H1 (cell line): Measurements from ENCODE around the gene MOB3B. TPM values are rescaled to one million over a fixed set of nuclear protein-coding genes. Genes with fewer than 3 reads are reported as not detected.

Experiments used
- CTCF ChIA-PET: fragments of 300-600 bp; sonication (Branson Sonifier 250); formaldehyde crosslinking; loops from one replicate; lab custom pipeline; 2021; ENCODE audit not compliant: partially characterized antibody; lab: Charles Lee
- POLR2A ChIA-PET: fragments of 300-600 bp; sonication (Branson Sonifier 250); formaldehyde crosslinking; loops from one replicate; lab custom pipeline; 2021; ENCODE audit warnings: inconsistent platforms; ENCODE audit not compliant: partially characterized antibody; lab: Charles Lee
- DNase-seq, 2 experiments: peaks; one replicate each; pipeline versions ENCODE4 v3.0.0 to v3.0.0-alpha.2; 2010 to 2022; ENCODE audit warnings: low spot score in 2 of 2, low read depth in 1 of 2, mixed read lengths in 1 of 2
- FAIRE-seq: peaks from 2 replicates; lab custom pipeline; 2011; peaks lifted over from hg19 to GRCh38; lab: Jason Lieb, UNC
- H2AFZ ChIP-seq: 2 replicates; pipeline ENCODE4 v1.8.1; 2012; ENCODE audit warnings: low read length, inconsistent platforms
- H2AK5ac ChIP-seq: 2 replicates; pipeline ENCODE4 v1.6.1; 2013; ENCODE audit warnings: low read depth, low read length
- H2BK120ac ChIP-seq: replicated peaks from 2 replicates; pipeline ENCODE3; 2013; ENCODE audit warnings: low read depth, low read length, inconsistent platforms
- H2BK12ac ChIP-seq: 2 replicates; pipeline ENCODE4 v1.6.1; 2013; ENCODE audit warnings: low read depth, low read length
- H2BK15ac ChIP-seq: 2 replicates; pipeline ENCODE4 v1.6.1; 2013; ENCODE audit warnings: low read length
- H2BK20ac ChIP-seq: 2 replicates; pipeline ENCODE4 v1.6.1; 2013; ENCODE audit warnings: low read length
- H2BK5ac ChIP-seq: 2 replicates; pipeline ENCODE4 v1.6.1; 2013; ENCODE audit warnings: low read depth, low read length
- H3K14ac ChIP-seq: 2 replicates; pipeline ENCODE4 v1.6.1; 2013; ENCODE audit warnings: inconsistent platforms; ENCODE audit not compliant: insufficient read length
- H3K18ac ChIP-seq: 2 replicates; pipeline ENCODE4 v1.6.1; 2013; ENCODE audit warnings: low read length; ENCODE audit errors: extremely low read depth
- H3K23ac ChIP-seq: 2 replicates; pipeline ENCODE4 v1.6.1; 2013; ENCODE audit warnings: inconsistent platforms; ENCODE audit not compliant: insufficient read length
- H3K23me2 ChIP-seq: 2 replicates; pipeline ENCODE4 v1.6.1; 2013; ENCODE audit warnings: low read depth, low read length
- H3K27ac ChIP-seq: 2 replicates; pipeline ENCODE4 v1.6.1; 2011; ENCODE audit warnings: low read depth, low read length, inconsistent platforms
- H3K27me3 ChIP-seq, 4 experiments: replicated peaks in 1 of 4; 1 replicate in 1 of 4; 2 replicates in 3 of 4; pipeline versions ENCODE4 v1.6.1 to v1.8.1; 2011 to 2013; ENCODE audit warnings: low read length in 3 of 4, mild to moderate bottlenecking in 3 of 4, inconsistent platforms in 2 of 4, mixed read lengths in 2 of 4, moderate library complexity in 1 of 4; ENCODE audit not compliant: control insufficient read depth in 3 of 4, insufficient read depth in 3 of 4; ENCODE audit errors: extremely low read depth in 1 of 4
- H3K36me3 ChIP-seq, 4 experiments: 2 replicates each; pipeline versions ENCODE4 v1.6.1 to v1.8.1; 2011 to 2013; ENCODE audit warnings: mild to moderate bottlenecking in 4 of 4, low read length in 3 of 4, moderate library complexity in 2 of 4, control low read depth in 1 of 4, inconsistent platforms in 1 of 4; ENCODE audit not compliant: insufficient read depth in 4 of 4, control insufficient read depth in 2 of 4
- H3K4ac ChIP-seq: replicated peaks from 2 replicates; pipeline ENCODE3; 2013; ENCODE audit warnings: low read length, low read depth, mixed read lengths, inconsistent platforms; ENCODE audit not compliant: insufficient read length
- H3K4me1 ChIP-seq, 4 experiments: replicated peaks in 1 of 4; 1 replicate in 1 of 4; 2 replicates in 3 of 4; pipeline versions ENCODE4 v1.6.1 to v1.8.1; 2011 to 2013; ENCODE audit warnings: low read length in 3 of 4, inconsistent platforms in 2 of 4, mixed read lengths in 1 of 4; ENCODE audit not compliant: insufficient read depth in 4 of 4, control insufficient read depth in 3 of 4
- H3K4me2 ChIP-seq, 2 experiments: 2 replicates each; pipeline versions ENCODE4 v1.6.1 to v1.8.1; 2011 to 2013; ENCODE audit warnings: low read depth in 2 of 2, low read length in 2 of 2, control low read depth in 1 of 2, inconsistent platforms in 1 of 2, mild to moderate bottlenecking in 1 of 2; ENCODE audit not compliant: insufficient read depth in 1 of 2
- H3K4me3 ChIP-seq, 4 experiments: fragments of 200-600, 300-600 bp in 1 of 4; sonication (generic), shearing (Covaris generic), sonication (Bioruptor Twin) in 1 of 4; 2 replicates each; pipeline versions ENCODE4 v1.5.1 to v1.8.1; 2011 to 2016; ENCODE audit warnings: low read length in 4 of 4, low read depth in 3 of 4, control low read depth in 2 of 4, inconsistent platforms in 2 of 4, mild to moderate bottlenecking in 2 of 4, mixed read lengths in 1 of 4, moderate library complexity in 1 of 4; ENCODE audit not compliant: insufficient read depth in 2 of 4; ENCODE audit errors: extremely low read depth in 1 of 4
- H3K56ac ChIP-seq: replicated peaks from 2 replicates; pipeline ENCODE3; 2013; ENCODE audit warnings: low read depth, mild to moderate bottlenecking, mixed read lengths, low read length, inconsistent platforms; ENCODE audit not compliant: insufficient read length
- H3K79me1 ChIP-seq: 2 replicates; pipeline ENCODE4 v1.6.1; 2013; ENCODE audit warnings: low read depth, low read length, control low read depth
- H3K79me2 ChIP-seq, 2 experiments: 2 replicates each; pipeline versions ENCODE4 v1.6.1 to v1.8.1; 2012 to 2013; ENCODE audit warnings: low read length in 2 of 2, mild to moderate bottlenecking in 2 of 2, inconsistent platforms in 1 of 2; ENCODE audit not compliant: insufficient read depth in 2 of 2, control insufficient read depth in 1 of 2
- H3K9ac ChIP-seq, 4 experiments: replicated peaks in 1 of 4; 1 replicate in 1 of 4; 2 replicates in 3 of 4; pipeline versions ENCODE4 v1.6.1 to v1.8.1; 2011 to 2013; ENCODE audit warnings: low read depth in 3 of 4, low read length in 3 of 4, control low read depth in 2 of 4, mild to moderate bottlenecking in 2 of 4, moderate library complexity in 2 of 4, inconsistent platforms in 1 of 4; ENCODE audit errors: extremely low read depth in 1 of 4
- H3K9me3 ChIP-seq, 2 experiments: 2 replicates each; pipeline versions ENCODE4 v1.6.1 to v1.8.1; 2012 to 2013; ENCODE audit warnings: mild to moderate bottlenecking in 2 of 2, moderate library complexity in 2 of 2, control low read depth in 1 of 2, inconsistent platforms in 1 of 2, low read depth in 1 of 2, low read length in 1 of 2, mixed read lengths in 1 of 2; ENCODE audit not compliant: insufficient read depth in 2 of 2
- H4K20me1 ChIP-seq, 2 experiments: replicated peaks in 1 of 2; 2 replicates each; pipeline versions ENCODE3 to v1.8.1; 2011 to 2013; ENCODE audit warnings: inconsistent platforms in 2 of 2, low read length in 2 of 2, mild to moderate bottlenecking in 1 of 2; ENCODE audit not compliant: insufficient read depth in 2 of 2, control insufficient read depth in 1 of 2
- H4K5ac ChIP-seq: 2 replicates; pipeline ENCODE4 v1.6.1; 2013; ENCODE audit warnings: low read length, low read depth, mixed read lengths, inconsistent platforms; ENCODE audit not compliant: insufficient read length
- H4K8ac ChIP-seq: 2 replicates; pipeline ENCODE4 v1.8.0; 2013; ENCODE audit warnings: mild to moderate bottlenecking, moderate library complexity, low read length, inconsistent platforms; ENCODE audit not compliant: insufficient read depth; ENCODE audit errors: extremely low read depth
- H4K91ac ChIP-seq: replicated peaks from 2 replicates; pipeline ENCODE3; 2013; ENCODE audit warnings: low read length, mixed read lengths, inconsistent platforms; ENCODE audit not compliant: insufficient read length
- BACH1 ChIP-seq: IDR thresholded peaks from 2 replicates; pipeline ENCODE4 v1.6.1; 2012; ENCODE audit warnings: low read length, improper control_type of control experiment
- CTBP2 ChIP-seq: IDR thresholded peaks from 2 replicates; pipeline ENCODE4 v1.7.0; 2011; ENCODE audit warnings: borderline replicate concordance, mild to moderate bottlenecking, moderate library complexity, mixed read lengths, low read length; ENCODE audit not compliant: insufficient read depth, insufficient read length
- FOSL1 ChIP-seq: IDR thresholded peaks from 2 replicates; pipeline ENCODE4 v1.6.1; 2011; ENCODE audit warnings: mild to moderate bottlenecking, low read depth, low read length, moderate library complexity; ENCODE audit not compliant: insufficient read depth
- MAX ChIP-seq: IDR thresholded peaks from 2 replicates; pipeline ENCODE4 v1.6.1; 2012; ENCODE audit warnings: inconsistent platforms
- NANOG ChIP-seq: IDR thresholded peaks from 2 replicates; pipeline ENCODE4 v1.6.1; 2011; ENCODE audit warnings: low read length, low read depth, mild to moderate bottlenecking, inconsistent platforms; ENCODE audit not compliant: insufficient read depth, poor library complexity, severe bottlenecking
- NRF1 ChIP-seq: IDR thresholded peaks from 2 replicates; pipeline ENCODE4 v1.6.1; 2011; ENCODE audit warnings: mild to moderate bottlenecking, low read depth, low read length, improper control_type of control experiment
- RFX5 ChIP-seq: IDR thresholded peaks from 2 replicates; pipeline ENCODE4 v1.6.1; 2011; ENCODE audit warnings: low read depth, low read length, improper control_type of control experiment, borderline replicate concordance
- RNF2 ChIP-seq: fragments of 200-900, 300-1000 bp; sonication (generic); IDR thresholded peaks from 2 replicates; pipeline ENCODE4 v1.7.1; 2016; ENCODE audit warnings: borderline replicate concordance, low read depth, mild to moderate bottlenecking, antibody characterized with exemption, low read length; ENCODE audit not compliant: poor library complexity, severe bottlenecking; ENCODE audit errors: missing control alignments
- SP4 ChIP-seq: IDR thresholded peaks from 2 replicates; pipeline ENCODE4 v1.6.1; 2012; ENCODE audit warnings: low read length, inconsistent platforms
- SRF ChIP-seq: IDR thresholded peaks from 2 replicates; pipeline ENCODE4 v1.6.1; 2011; ENCODE audit warnings: mild to moderate bottlenecking, low read depth, low read length, moderate library complexity
- WGBS, 2 experiments: shearing (Covaris generic) in 1 of 2; methylation state at CpG; one replicate each; pipeline versions ENCODE4 v1.1.6 to v1.1.7; 2013 to 2015; ENCODE audit warnings: low lambda C conversion rate in 2 of 2, mixed read lengths in 2 of 2, inconsistent platforms in 1 of 2, low coverage in 1 of 2, missing lambda C conversion rate in 1 of 2; ENCODE audit not compliant: insufficient replicate concordance in 2 of 2, insufficient coverage in 1 of 2, insufficient read length in 1 of 2; ENCODE audit errors: extremely low coverage in 1 of 2, missing lambda C conversion rate in 1 of 2; 5-methylcytosine and 5-hydroxymethylcytosine counted together
- polyA plus RNA-seq, 7 experiments: library from polyadenylated mRNA; depleted of rRNA in 3 of 7; stranded (reverse) in 5 of 7; unstranded in 2 of 7; fragments of >200 nt in 5 of 7; fragments of 200-250 nt in 2 of 7; gene quantifications; 1 replicate in 5 of 7; 2 replicates in 1 of 7; 4 replicates in 1 of 7; pipeline versions ENCODE4 v1.2.1 to v1.2.3, GENCODE V29; 2011 to 2013; ENCODE audit warnings: missing spikeins in 2 of 7, mixed read lengths in 2 of 7
- total RNA-seq: library from RNA; stranded (reverse); fragmentation: NEBNext Ultra II Directional; extraction: Animal tissue kit (Norgen Biotek cat#: 25700); gene quantifications from 2 replicates; pipeline ENCODE4 v1.2.1, GENCODE V29; 2021

The MOB3B gene
- total and polyA plus RNA-seq, 2 of the 8 experiments (the other 6 are each of a cell fraction or from before 2014, with no cell fraction given), result 12.7 to 16.1 TPM

- Histone ChIP-seq H4K8ac (no peak overlapping the region), H2BK120ac (no peak overlapping the region), H4K91ac (no peak overlapping the region), H2BK5ac (no peak overlapping the region), H3K27ac (no peak overlapping the region), H3K9me3 (peaks cover 0 to 8% of the 10 kb centered on the region in 2 experiments; a peak in 1 of 4 replicates), H3K4ac (no peak overlapping the region), H3K4me3 (no peak overlapping the region), H3K23me2 (no peaks in the 10 kb centered on the region), H3K27me3 (no peaks in the 10 kb centered on the region), H3K4me1 (peaks cover 2 to 12% (median 8%) of the 10 kb centered on the region in 4 experiments; a peak in 5 of 7 replicates), H3K9ac (no peak overlapping the region), H4K5ac (no peak overlapping the region), H3K36me3 (0 out of 8 replicates have a peak, but pooled peaks cover 0 to 3% (median 0%) of the 10 kb centered on the region in 4 experiments), H3K18ac (no peak overlapping the region), H3K56ac (no peak overlapping the region), H3K23ac (no peak overlapping the region), H2AK5ac (no peak overlapping the region), H3K79me1 (no peaks in the 10 kb centered on the region), H4K20me1 (no peaks in the 10 kb centered on the region), H2BK20ac (no peak overlapping the region; the same call in 1 of the 2 replicates), H3K14ac (no peak overlapping the region), H2AFZ (no peak overlapping the region), H2BK15ac (no peak overlapping the region), H2BK12ac (no peak overlapping the region), H3K79me2 (no peaks in the 10 kb centered on the region), H3K4me2 (no peak overlapping the region)
- ChIA-PET CTCF (interaction anchor here (0.7 to 3.0 kb wide), 11 partner anchors 10 to 197 kb away, joined by 3 to 13 read pairs (median 3); partner anchors contain the start of gene MOB3B), POLR2A (interaction anchor here (0.9 kb wide), 1 partner anchor 157 kb away, joined by 3 read pairs; no protein-coding TSS in a partner anchor)
- FAIRE-seq (no peak), DNase-seq (no peak)
- WGBS, 2 experiments, result 89% methylated on average over 9 of the region's 9 CpGs; no CpG with 5 or more reads in 1 of the 2 experiments
- TF ChIP-seq MAX, result no peak
- no peak for TF ChIP-seq NRF1
- no peak for TF ChIP-seq CTBP2
- TF ChIP-seq NANOG, result no peak
- no peak for TF ChIP-seq BACH1
- no peak for TF ChIP-seq FOSL1
- no peak for TF ChIP-seq RFX5
- no peak for TF ChIP-seq SP4
- no peak for TF ChIP-seq SRF
- TF ChIP-seq RNF2, result no peak
These were observed 187.9 kb downstream of the MOB3B start for GRCh38 chr9:27341545-27342294.
